Stimulated activated memory B cell treated with anti-CD40 and anti-IgM and Interleukin-4, amounts not matched to agents 10 μg/mL and 1 μg/mL and 100 μg/mL, for 72 hours (primary cell): ENCODE results near the gene RADIL.

Experiments
- ATAC-seq: fragments of 150-1000 bp; cut with Tn5 transposase; 2 replicates; pipeline ENCODE4 v1.10.0; 2021
- H3K27ac Mint-ChIP-seq: one replicate; pipeline ENCODE4 v1.8.0; 2022; ENCODE audit warnings: mild to moderate bottlenecking, mixed read lengths
- H3K27me3 Mint-ChIP-seq: one replicate; pipeline ENCODE4 v1.8.0; 2022; ENCODE audit warnings: mixed read lengths
- H3K36me3 Mint-ChIP-seq: one replicate; pipeline ENCODE4 v1.8.0; 2022; ENCODE audit warnings: mixed read lengths
- H3K4me1 Mint-ChIP-seq: one replicate; pipeline ENCODE4 v1.8.0; 2022; ENCODE audit warnings: mixed read lengths
- H3K4me3 Mint-ChIP-seq: one replicate; pipeline ENCODE4 v1.8.0; 2022; ENCODE audit warnings: mild to moderate bottlenecking, moderate library complexity, mixed read lengths
- H3K9me3 Mint-ChIP-seq: one replicate; pipeline ENCODE4 v1.8.0; 2022; ENCODE audit warnings: mixed read lengths

RADIL gene

DNA sequence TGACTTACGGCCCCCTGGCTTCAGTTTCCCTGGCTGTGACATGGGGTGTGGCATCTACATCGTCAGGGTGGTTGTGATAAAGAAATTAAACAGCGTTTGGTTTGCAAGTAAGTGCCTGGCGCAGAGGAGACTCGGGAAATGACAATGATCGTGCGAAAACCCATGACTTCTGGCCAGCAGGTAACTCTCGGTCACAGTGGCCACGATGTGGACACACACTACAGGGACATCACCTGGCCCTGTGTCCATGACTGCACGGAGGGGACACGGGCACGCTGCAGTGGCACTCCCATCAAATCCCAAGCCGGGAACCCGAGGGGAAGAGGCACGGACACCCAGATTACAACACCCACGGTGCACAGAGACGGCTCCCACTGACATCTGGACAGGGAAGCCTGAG is 50.3 kb downstream of the RADIL start:
- Mint-ChIP-seq H3K4me1 (peaks cover 8% of the 10 kb centered on the region), H3K27ac (no peak overlapping the region), H3K36me3 (no peaks in the 10 kb centered on the region), H3K4me3 (no peak overlapping the region), H3K27me3 (peaks cover 25% of the 10 kb centered on the region), H3K9me3 (peaks cover 3% of the 10 kb centered on the region)
- no peak for ATAC-seq

- H3K4me1 Mint-ChIP-seq, result peaks cover 8% of the 10 kb centered on the region
- H3K36me3 Mint-ChIP-seq, result no peaks in the 10 kb centered on the region
- no peak for ATAC-seq
Measured at GRCh38 chr7:4832711-4833110, 50.8 kb downstream of the RADIL start.

DNA sequence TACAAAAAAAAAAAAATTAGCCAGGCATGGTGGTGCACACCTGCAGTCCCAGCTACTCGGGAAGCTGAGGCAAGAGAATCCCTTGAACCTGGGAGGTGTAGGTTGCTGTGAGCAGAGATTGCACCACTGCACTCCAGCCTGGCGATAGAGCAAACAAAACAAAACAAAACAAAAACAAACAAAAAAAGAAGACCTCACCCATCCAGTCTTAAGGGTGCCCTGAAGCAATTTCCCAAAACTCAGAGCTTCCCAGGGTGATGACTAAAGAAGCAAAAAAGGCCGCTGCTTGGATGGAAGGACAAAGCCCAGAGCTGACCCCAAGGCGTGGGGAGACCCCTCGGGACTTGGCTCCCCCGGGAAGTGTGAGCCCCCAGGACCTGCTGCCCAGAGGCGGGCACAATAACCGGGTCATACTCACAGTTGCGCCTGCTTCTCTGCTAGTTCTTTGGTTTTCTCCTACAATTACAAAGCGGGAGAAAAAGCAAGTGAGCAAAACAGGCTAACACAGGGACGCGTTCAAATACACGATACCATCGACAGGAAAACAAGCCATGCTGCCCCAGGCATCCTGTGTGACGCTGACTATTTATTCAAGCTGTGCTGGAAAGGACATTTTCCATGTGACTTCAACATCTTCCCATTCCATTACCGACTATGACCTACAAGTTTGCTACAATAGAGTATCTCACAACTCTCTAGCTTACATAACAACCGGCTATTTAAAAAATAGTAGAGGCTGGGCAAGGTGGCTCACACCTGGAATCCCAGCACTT is 51.6 kb downstream of the RADIL start:
- Mint-ChIP-seq H3K27me3 (peaks cover 17% of the 10 kb centered on the region), H3K27ac (no peak overlapping the region), H3K36me3 (no peaks in the 10 kb centered on the region), H3K9me3 (peaks cover 3% of the 10 kb centered on the region), H3K4me3 (no peak overlapping the region), H3K4me1 (peaks cover 8% of the 10 kb centered on the region)
- no peak for ATAC-seq

More at GRCh38 chr7:4832711-4833110, 50.8 kb downstream of the RADIL start:
- Mint-ChIP-seq H3K27me3 (peaks cover 23% of the 10 kb centered on the region), H3K4me3 (no peak overlapping the region), H3K9me3 (peaks cover 3% of the 10 kb centered on the region), H3K27ac (no peak overlapping the region)

- peak; percentile 45 for ATAC-seq
- H3K4me1 Mint-ChIP-seq, result peaks cover 8% of the 10 kb centered on the region
Measured at GRCh38 chr7:4830176-4830575, 53.3 kb downstream of the RADIL start.

DNA sequence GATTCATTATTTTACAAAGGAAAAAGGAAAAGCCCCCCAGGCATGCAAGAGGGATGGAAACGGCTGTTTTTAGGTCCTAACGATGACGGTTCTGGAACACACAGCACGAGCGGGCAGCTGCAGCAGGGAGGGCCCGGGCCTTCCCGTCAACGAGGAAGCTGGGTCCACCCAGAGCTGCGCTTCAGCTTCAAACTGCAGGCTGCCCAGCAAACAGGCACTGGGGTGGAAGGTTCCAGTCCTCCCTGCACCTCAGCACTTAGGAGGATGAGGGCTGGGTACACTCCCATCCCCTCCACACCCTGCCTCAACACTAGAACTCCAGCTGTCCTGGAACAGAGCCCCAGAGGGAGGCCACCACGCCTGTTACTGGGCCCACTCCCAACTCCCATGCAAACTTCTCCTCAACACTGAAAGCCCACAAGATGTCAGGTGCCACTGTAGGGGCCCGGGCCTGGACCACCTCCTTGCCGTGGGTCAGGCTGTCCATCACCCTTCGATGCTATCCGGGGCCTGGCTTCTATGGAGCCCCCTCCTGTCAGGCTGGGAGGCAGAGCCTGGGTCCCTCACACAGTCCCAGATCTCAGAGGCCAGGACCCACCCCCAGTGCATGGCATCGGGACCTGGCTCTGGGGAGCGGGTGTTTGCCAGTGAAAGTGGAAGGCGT is 54.7 kb downstream of the RADIL start:
- peaks cover 3% of the 10 kb centered on the region for H3K9me3 Mint-ChIP-seq
- no peak overlapping the region for H3K4me3 Mint-ChIP-seq
- peaks cover 45% of the 10 kb centered on the region for H3K27me3 Mint-ChIP-seq
- H3K27ac Mint-ChIP-seq, result no peak overlapping the region
- no peaks in the 10 kb centered on the region for H3K36me3 Mint-ChIP-seq
- peak; percentile 17 for ATAC-seq
- peaks cover 8% of the 10 kb centered on the region for H3K4me1 Mint-ChIP-seq

More at GRCh38 chr7:4830176-4830575, 53.3 kb downstream of the RADIL start:
- Mint-ChIP-seq H3K27ac (no peak overlapping the region), H3K4me3 (no peak overlapping the region), H3K9me3 (peaks cover 3% of the 10 kb centered on the region), H3K36me3 (no peaks in the 10 kb centered on the region), H3K27me3 (peaks cover 33% of the 10 kb centered on the region)

GRCh38 chr7:4825081-4825480 is 58.4 kb downstream of the RADIL start:
- Mint-ChIP-seq H3K9me3 (peaks cover 3% of the 10 kb centered on the region), H3K4me1 (peaks cover 5% of the 10 kb centered on the region), H3K27me3 (peaks cover 65% of the 10 kb centered on the region), H3K4me3 (no peak overlapping the region), H3K36me3 (no peaks in the 10 kb centered on the region), H3K27ac (no peak overlapping the region)
- ATAC-seq, result no peak

DNA sequence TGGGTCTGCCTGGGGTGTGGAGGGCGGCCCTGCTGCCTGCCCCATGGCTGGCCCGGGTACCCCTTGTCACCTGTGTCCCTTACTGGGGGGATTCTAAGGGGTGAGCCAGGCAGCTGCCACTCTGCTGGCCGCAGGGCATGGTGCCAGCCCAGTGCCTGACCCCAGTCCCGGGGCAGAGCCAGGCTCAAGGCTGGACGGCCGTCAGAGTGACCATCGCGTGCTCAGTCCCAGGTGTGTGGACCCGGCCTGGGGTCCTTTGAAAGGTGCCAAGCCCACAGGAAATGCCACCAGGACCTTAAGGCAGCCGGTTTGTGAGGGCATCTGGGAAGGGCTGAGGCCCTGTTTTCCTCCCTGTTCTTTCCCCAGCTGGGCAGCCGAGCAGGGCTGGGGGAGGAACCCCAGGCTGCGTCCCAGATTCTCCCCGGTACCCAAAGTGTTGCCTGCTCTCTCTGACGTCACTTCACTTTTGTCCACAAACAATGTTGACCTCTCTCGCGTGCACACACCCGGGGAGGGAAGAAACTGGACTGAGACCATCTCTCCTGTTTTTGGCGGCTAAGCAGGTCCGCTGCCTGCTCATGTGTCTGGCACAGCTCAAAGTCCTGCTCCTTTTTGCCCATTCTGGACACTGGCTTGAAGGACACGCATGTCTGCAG is 59.3 kb downstream of the RADIL start:
- no peak overlapping the region for H3K4me3 Mint-ChIP-seq
- H3K9me3 Mint-ChIP-seq, result no peaks in the 10 kb centered on the region
- H3K27ac Mint-ChIP-seq, result no peak overlapping the region
- no peak for ATAC-seq
- no peaks in the 10 kb centered on the region for H3K36me3 Mint-ChIP-seq
- H3K4me1 Mint-ChIP-seq, result no peaks in the 10 kb centered on the region
- peaks cover 68% of the 10 kb centered on the region for H3K27me3 Mint-ChIP-seq

DNA sequence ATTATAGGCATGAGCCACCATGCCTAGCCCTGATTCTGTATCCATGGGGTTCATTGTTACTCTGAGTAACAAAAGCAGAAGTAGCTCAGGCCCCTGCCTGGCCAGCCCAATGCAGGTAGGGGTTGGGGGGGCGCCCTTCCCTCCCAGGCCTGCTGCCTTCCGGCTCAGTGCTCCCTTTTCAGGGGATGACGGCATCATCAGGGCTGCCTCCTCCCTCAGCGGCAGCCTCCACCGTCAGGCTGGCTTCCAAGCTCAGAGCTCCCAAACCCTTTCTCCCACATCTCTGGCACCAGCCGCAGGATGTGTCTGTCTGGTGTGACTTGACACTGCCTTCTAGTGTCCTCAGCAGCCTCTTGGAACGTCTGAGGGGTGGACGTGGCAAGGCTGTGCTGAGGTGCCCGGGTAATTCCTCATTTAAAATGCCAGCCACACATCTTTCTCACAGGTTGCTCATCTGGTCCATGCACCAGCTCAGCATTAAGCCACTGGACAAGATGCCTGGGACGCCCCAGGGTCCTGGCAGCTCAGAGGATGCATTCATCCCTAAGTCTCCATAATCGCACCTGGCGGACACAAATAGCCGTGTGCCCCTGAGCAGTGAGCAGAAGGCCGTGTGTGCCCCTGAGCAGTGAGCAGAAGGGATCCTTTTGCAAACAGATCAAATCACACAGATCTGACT is 59.9 kb downstream of the RADIL start:
- peaks cover 74% of the 10 kb centered on the region for H3K27me3 Mint-ChIP-seq
- H3K4me1 Mint-ChIP-seq, result no peaks in the 10 kb centered on the region
- no peaks in the 10 kb centered on the region for H3K9me3 Mint-ChIP-seq
- ATAC-seq, result no peak
- H3K4me3 Mint-ChIP-seq, result no peak overlapping the region
- H3K27ac Mint-ChIP-seq, result no peak overlapping the region
- no peaks in the 10 kb centered on the region for H3K36me3 Mint-ChIP-seq

DNA sequence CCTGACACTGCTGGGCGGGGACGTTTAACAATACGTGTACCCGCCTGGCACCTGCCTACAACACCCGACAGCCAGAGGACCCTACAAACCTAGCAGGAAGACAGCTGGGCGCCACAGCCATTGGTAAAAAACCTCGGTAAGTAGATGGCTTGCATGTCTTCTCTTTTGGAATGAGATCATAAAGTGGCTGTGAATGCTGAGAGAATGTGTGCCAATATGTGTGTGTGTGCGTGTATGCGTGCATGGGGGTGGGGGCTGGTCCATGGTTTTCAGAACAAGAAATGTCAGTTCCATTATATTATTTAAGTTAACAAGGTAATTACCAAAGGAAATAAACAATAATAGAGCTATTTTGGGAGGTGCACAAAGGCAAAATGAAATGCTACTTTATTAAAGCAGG is 60.8 kb downstream of the RADIL start:
- Mint-ChIP-seq H3K27me3 (peaks cover 83% of the 10 kb centered on the region), H3K27ac (no peak overlapping the region), H3K4me3 (no peak overlapping the region), H3K36me3 (no peaks in the 10 kb centered on the region), H3K4me1 (no peaks in the 10 kb centered on the region), H3K9me3 (no peaks in the 10 kb centered on the region)
- ATAC-seq, result no peak

DNA sequence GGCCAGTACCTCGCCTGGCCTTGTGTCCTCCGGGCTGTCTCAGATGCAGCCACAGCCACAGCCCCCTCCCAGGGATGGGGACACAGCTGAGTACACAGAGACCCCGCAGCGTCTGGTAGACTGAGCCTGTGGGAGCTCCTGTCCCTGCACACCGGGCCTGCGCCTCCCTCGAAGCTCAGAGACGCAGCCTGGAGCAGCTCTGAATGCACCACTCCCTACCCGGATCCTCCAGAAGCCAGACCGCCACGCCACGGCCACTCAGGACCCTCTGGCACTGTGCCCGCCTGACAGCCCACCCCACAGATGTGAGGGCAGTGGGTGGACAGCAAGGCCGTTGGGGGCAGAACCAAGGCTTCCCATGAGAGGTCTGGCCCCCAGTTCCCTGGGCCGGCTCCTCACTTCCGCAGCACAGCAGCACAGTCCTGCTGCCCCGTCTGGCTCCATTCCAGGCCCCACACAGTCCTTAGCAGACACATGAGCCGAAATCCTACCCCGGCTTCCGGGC is 62.5 kb downstream of the RADIL start:
- Mint-ChIP-seq H3K27me3 (peaks cover 89% of the 10 kb centered on the region), H3K4me3 (no peak overlapping the region), H3K36me3 (no peaks in the 10 kb centered on the region), H3K27ac (no peak overlapping the region), H3K4me1 (no peaks in the 10 kb centered on the region), H3K9me3 (no peaks in the 10 kb centered on the region)
- ATAC-seq, result no peak

- no peaks in the 10 kb centered on the region for H3K9me3 Mint-ChIP-seq
- peaks cover 88% of the 10 kb centered on the region for H3K27me3 Mint-ChIP-seq
- no peaks in the 10 kb centered on the region for H3K4me1 Mint-ChIP-seq
- peak; percentile 25 for ATAC-seq
- H3K27ac Mint-ChIP-seq, result no peak overlapping the region
- no peaks in the 10 kb centered on the region for H3K36me3 Mint-ChIP-seq
- no peak overlapping the region for H3K4me3 Mint-ChIP-seq
Measured at GRCh38 chr7:4820405-4820966, 63.0 kb downstream of the RADIL start.

DNA sequence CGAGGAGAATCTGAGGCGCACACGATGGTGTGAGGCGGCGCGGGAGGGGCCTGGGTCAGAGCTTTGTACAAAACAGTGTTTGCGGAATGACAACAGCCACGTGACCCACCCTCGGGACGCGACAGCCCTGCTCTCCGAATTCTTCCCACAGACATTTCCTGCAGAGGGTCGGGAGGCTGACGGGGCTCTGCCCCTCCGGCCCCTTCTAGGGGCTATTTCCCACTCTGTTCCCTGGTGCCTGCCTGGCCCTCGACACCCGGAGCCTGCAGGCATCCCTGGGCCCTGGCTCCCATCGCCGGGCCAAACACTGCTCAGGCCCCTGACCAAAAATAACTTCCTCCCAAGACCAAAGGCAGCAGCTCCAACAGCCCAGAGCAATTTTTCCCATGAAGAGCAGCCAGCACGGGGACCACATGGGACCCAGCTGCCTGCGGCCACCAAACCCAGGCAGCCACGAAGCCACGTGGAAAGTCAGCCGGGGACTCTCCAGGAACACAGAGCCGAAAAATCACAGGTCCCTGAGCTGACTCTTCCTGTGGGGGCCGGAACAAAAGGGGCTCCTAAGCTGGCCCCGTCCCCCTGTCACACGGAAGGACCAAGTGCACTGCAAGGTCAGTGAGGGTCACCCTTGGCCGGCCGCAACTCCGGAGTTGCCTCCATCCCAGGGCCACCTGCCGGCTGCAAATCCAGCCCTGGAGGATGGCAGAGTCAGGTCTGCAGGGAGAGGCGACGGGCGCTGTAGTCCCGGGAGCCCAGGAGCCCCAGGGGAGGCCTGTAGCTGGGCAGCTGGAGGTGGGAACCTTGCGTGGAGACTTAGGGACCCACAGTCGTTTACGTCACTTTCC is 63.7 kb downstream of the RADIL start:
- no peaks in the 10 kb centered on the region for H3K9me3 Mint-ChIP-seq
- no peak overlapping the region for H3K27ac Mint-ChIP-seq
- H3K27me3 Mint-ChIP-seq, result peaks cover 86% of the 10 kb centered on the region
- no peak for ATAC-seq
- H3K4me1 Mint-ChIP-seq, result no peaks in the 10 kb centered on the region
- no peaks in the 10 kb centered on the region for H3K36me3 Mint-ChIP-seq
- no peak overlapping the region for H3K4me3 Mint-ChIP-seq

- H3K4me3 Mint-ChIP-seq, result no peak overlapping the region
- peaks cover 87% of the 10 kb centered on the region for H3K27me3 Mint-ChIP-seq
Measured at GRCh38 chr7:4818000-4818794, 65.3 kb downstream of the RADIL start.

More at GRCh38 chr7:4818000-4818794, 65.3 kb downstream of the RADIL start:
- no peaks in the 10 kb centered on the region for H3K9me3 Mint-ChIP-seq
- peak; percentile 21 for ATAC-seq
- H3K4me1 Mint-ChIP-seq, result no peaks in the 10 kb centered on the region
- H3K36me3 Mint-ChIP-seq, result no peaks in the 10 kb centered on the region
- no peak overlapping the region for H3K27ac Mint-ChIP-seq
